ENCODE results near the gene ZNF484. TPM values are rescaled to one million over a fixed set of nuclear protein-coding genes. Genes with fewer than 3 reads are reported as not detected.
"Not testable (repeated sequence)": the region's sequence is repeated elsewhere in the genome, so short reads cannot be mapped to it uniquely, and the experiment has no call there.

The ZNF484 gene
- total and polyA plus RNA-seq, 2 experiments from 2014 or later = 3.4 to 10.5 TPM

- H3K9me3 ChIP-seq (ENCODE audit: low read depth) = no peaks in the 10 kb centered on the region
- no peak for DNase-seq (ENCODE audit: low read depth in 1 of 2, low spot score in 1 of 2)
- no peak overlapping the region for H3K27ac ChIP-seq
- no peaks in the 10 kb centered on the region for H3K36me3 ChIP-seq
- peaks cover 11% of the 10 kb centered on the region for H3K27me3 ChIP-seq
- H3K4me1 ChIP-seq (ENCODE audit: low read depth) = no peaks in the 10 kb centered on the region
- no peak overlapping the region for H3K4me3 ChIP-seq
- TF ChIP-seq CTCF (IDR thresholded peaks at IDR 0.05; ENCODE audit: low read depth, low read length) = no peak
Observed at GRCh38 chr9:92897323-92897722, 19.5 kb upstream of the ZNF484 start.

- no peak for TF ChIP-seq CTCF (IDR thresholded peaks at IDR 0.05; ENCODE audit: low read depth, low read length)
- Histone ChIP-seq H3K27ac (no peak overlapping the region), H3K4me1 (ENCODE audit: low read depth) (no peaks in the 10 kb centered on the region), H3K36me3 (no peaks in the 10 kb centered on the region), H3K27me3 (peaks cover 14% of the 10 kb centered on the region), H3K9me3 (ENCODE audit: low read depth) (no peaks in the 10 kb centered on the region), H3K4me3 (no peak overlapping the region)
- DNase-seq (ENCODE audit: low read depth in 1 of 2, low spot score in 1 of 2) = no peak
Observed at GRCh38 chr9:92895812-92896436, 18.1 kb upstream of the ZNF484 start.

GRCh38 chr9:92894711-92895362, 17.0 kb upstream of the ZNF484 start:
- TF ChIP-seq CTCF (IDR thresholded peaks at IDR 0.05; ENCODE audit: low read depth, low read length) = no peak
- Histone ChIP-seq H3K9me3 (ENCODE audit: low read depth) (no peaks in the 10 kb centered on the region), H3K27ac (no peak overlapping the region), H3K27me3 (peaks cover 14% of the 10 kb centered on the region), H3K36me3 (no peaks in the 10 kb centered on the region), H3K4me1 (ENCODE audit: low read depth) (no peaks in the 10 kb centered on the region), H3K4me3 (no peak overlapping the region)
- no peak for DNase-seq (ENCODE audit: low read depth in 1 of 2, low spot score in 1 of 2)

GRCh38 chr9:92893916-92894610, 16.2 kb upstream of the ZNF484 start:
- H3K36me3 ChIP-seq; H3K4me1 ChIP-seq (ENCODE audit: low read depth); H3K27ac ChIP-seq; DNase-seq (ENCODE audit: low read depth in 1 of 2, low spot score in 1 of 2); H3K4me3 ChIP-seq; H3K9me3 ChIP-seq (ENCODE audit: low read depth): not testable (repeated sequence)
- peaks cover 14% of the 10 kb centered on the region for H3K27me3 ChIP-seq

- H3K4me3 ChIP-seq; DNase-seq (ENCODE audit: low read depth in 1 of 2, low spot score in 1 of 2); H3K36me3 ChIP-seq: not testable (repeated sequence)
Observed at GRCh38 chr9:92892276-92892675, 14.4 kb upstream of the ZNF484 start.

GRCh38 chr9:92890761-92891160, 12.9 kb upstream of the ZNF484 start:
- H3K4me1 ChIP-seq (ENCODE audit: low read depth) = no peaks in the 10 kb centered on the region
- DNase-seq (ENCODE audit: low read depth in 1 of 2, low spot score in 1 of 2) = no peak
- H3K27me3 ChIP-seq = peaks cover 37% of the 10 kb centered on the region
- H3K9me3 ChIP-seq (ENCODE audit: low read depth) = no peaks in the 10 kb centered on the region
- TF ChIP-seq CTCF (IDR thresholded peaks at IDR 0.05; ENCODE audit: low read depth, low read length) = no peak
- H3K36me3 ChIP-seq = no peaks in the 10 kb centered on the region
- H3K27ac ChIP-seq = no peak overlapping the region
- H3K4me3 ChIP-seq = no peak overlapping the region

More at GRCh38 chr9:92892276-92892675, 14.4 kb upstream of the ZNF484 start:
- not testable (repeated sequence) for H3K4me1 ChIP-seq (ENCODE audit: low read depth); H3K9me3 ChIP-seq (ENCODE audit: low read depth); H3K27ac ChIP-seq
- H3K27me3 ChIP-seq = peaks cover 26% of the 10 kb centered on the region
